Bronchus fibroblast of lung (primary cell): ENCODE data around the gene ACMSD. TPM values are rescaled to one million over a fixed set of nuclear protein-coding genes. Genes with fewer than 3 reads are reported as not detected.

Experiments
- total RNA-seq: library from RNA; depleted of rRNA; stranded (reverse); fragments of >200 nt; gene quantifications from 2 replicates; pipeline ENCODE4 v1.2.3, GENCODE V29; 2015

ACMSD gene
- total RNA-seq: not detected in 2 replicates

GRCh38 chr2:134838143-134838620, at the start of gene ACMSD:
Gene ACMSD (plus strand): TSS chr2:134838616. CDS start chr2:134838683, 67 bp downstream.

GRCh38 chr2:134918526-134919340, 80.3 kb downstream of the ACMSD start, which contains the start of gene CCNT2:
Gene CCNT2 (plus strand): TSS chr2:134918822. CDS start chr2:134918855, 33 bp downstream.

Other genes with a start within 250 kb of the ACMSD start
- not detected in 2 replicates for gene TMEM163, start 119.6 kb upstream of the ACMSD start, total RNA-seq
- 7.2 and 7.4 TPM in 2 replicates for gene CCNT2, start 80.2 kb downstream of the ACMSD start, total RNA-seq
- not detected in 2 replicates for gene MAP3K19, start 208.8 kb downstream of the ACMSD start, total RNA-seq
- gene RAB3GAP1, start 213.7 kb downstream of the ACMSD start, total RNA-seq: 17.4 and 20.0 TPM in 2 replicates